Right hindlimb (tissue), 1 donor: ENCODE measurements around the gene ADGRL1.

Experiments used
- DNase-seq: peaks from one replicate; pipeline ENCODE4 v3.0.0-alpha.2; 2018

ADGRL1 gene

GRCh38 chr19:14107581-14108461 is 98.1 kb downstream of the ADGRL1 start:
- peak; percentile 39 for DNase-seq

DNA sequence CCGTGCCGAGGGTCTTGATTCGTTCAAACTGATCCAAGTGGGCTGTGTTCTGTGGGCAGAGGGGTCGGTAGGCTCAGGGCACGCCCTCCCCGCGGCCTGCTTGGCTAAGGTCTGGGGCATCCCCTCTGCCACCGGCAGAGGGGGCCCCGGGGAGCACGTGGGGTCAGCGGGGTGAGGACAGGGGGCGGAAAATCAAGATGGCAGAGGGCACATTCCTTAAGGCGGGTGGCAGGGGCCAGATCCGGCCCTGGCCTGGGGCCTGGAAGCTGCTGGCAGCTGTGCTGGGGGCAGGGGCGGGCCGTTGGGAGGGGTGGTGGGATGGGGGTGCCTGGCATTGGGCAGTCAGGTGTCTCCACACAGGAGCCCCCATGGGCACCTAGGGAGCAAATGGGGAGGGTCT is 99.1 kb downstream of the ADGRL1 start:
- peak; percentile 34 for DNase-seq

DNA sequence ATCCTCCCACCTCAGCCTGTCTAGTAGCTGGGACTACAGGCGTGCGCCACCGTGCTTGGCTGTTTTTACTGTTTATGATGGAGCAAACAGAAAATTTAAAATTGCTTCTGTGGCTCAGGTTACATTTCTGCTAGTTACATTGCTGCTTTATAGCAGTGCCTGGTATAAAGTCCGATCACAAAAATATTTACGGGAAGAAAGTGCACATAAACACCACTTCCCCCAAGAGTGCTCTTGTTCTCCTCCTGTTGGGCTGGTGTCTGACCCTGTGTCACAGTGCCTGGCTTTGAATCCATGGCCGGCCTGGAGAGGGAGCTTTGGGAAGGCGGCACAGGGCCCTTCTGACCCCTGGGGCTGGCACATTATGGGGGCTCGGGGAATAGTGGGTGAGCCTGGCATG is 100.3 kb downstream of the ADGRL1 start:
- peak; percentile 16 for DNase-seq

GRCh38 chr19:14103310-14103709 is 102.7 kb downstream of the ADGRL1 start:
- DNase-seq: peak; percentile 16

DNA sequence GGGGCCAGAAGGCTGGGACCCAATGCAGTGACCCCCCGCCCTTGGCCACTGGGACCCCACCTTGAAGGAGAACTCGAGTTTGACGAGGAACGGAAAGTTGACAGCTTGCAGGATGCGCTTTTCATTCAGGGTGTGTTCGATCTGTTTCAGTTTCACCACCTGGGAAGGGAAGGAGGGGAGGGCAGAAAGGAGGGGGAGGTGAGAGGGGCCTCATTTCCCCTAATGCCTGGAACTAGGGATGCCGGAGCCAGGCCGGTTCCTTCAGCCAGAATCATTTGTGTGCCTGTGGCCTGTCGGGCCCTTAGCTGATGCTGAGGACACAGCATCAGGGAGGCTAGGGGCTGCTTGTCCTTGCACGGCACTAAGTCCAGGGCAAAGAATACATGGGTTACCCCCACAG is 103.2 kb downstream of the ADGRL1 start:
- peak; percentile 20 for DNase-seq

GRCh38 chr19:14102102-14102696 is 103.8 kb downstream of the ADGRL1 start:
- peak; percentile 9 for DNase-seq

DNA sequence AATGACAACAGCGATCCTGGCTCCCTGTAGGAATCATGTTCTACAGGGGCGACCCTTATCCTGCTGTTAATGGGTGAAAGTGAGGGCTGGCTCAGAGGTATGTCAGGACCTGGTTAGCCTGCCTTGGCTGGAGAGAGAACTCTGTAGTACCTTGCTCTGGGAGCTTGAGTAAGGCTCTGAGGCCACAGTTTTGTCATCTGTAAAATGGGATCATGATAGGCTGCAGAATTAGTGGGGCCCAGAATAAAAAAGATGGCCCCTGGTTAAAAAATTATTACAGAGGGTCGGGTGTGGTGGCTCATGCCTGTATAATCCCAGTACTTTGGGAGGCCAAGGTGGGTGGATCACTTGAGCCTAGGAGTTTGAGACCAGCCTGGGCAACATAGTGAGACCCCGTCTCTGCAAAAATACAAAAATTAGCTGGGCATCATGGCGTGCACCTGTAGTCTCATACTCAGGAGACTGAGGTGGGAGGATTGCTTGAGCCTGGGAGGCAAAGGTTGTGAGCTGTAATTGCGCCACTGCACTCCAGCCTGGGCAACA is 104.9 kb downstream of the ADGRL1 start:
- DNase-seq: no peak
